G401 (cell line): ENCODE measurements around the gene TBC1D1. TPM values are rescaled to one million over a fixed set of nuclear protein-coding genes. Genes with fewer than 3 reads are reported as not detected.

Experiments used
- DNase-seq: peaks from one replicate; pipeline ENCODE4 v3.0.0-alpha.2; 2015; ENCODE audit warnings: low spot score
- in situ Hi-C: cut with HindIII; loops from 2 replicates; pipeline ENCODE4 v1.10.0; 2016; ENCODE audit warnings: low sequenced_read_pairs, mixed read lengths
- total RNA-seq: library from RNA; depleted of rRNA; stranded (reverse); fragments of >200 nt; shearing (Covaris generic); gene quantifications from 2 replicates; pipeline ENCODE4 v1.2.3, GENCODE V29; 2014

The TBC1D1 gene
- total RNA-seq, 1 experiment from 2014 or later, result 85.5 TPM

GRCh38 chr4:38102957-38103588, 212.2 kb downstream of the TBC1D1 start:
- DNase-seq, result no peak
- in situ Hi-C loops, result no loop called here

GRCh38 chr4:38105475-38106220, 214.8 kb downstream of the TBC1D1 start:
- in situ Hi-C loops, result no loop called here

GRCh38 chr4:38106311-38106710, 215.4 kb downstream of the TBC1D1 start:
- no peak for DNase-seq
- in situ Hi-C loops, result no loop called here

More at GRCh38 chr4:38105475-38106220, 214.8 kb downstream of the TBC1D1 start:
- no peak for DNase-seq

- in situ Hi-C loops, result no loop called here
Observed at GRCh38 chr4:38106886-38107514, 216.1 kb downstream of the TBC1D1 start.

DNA sequence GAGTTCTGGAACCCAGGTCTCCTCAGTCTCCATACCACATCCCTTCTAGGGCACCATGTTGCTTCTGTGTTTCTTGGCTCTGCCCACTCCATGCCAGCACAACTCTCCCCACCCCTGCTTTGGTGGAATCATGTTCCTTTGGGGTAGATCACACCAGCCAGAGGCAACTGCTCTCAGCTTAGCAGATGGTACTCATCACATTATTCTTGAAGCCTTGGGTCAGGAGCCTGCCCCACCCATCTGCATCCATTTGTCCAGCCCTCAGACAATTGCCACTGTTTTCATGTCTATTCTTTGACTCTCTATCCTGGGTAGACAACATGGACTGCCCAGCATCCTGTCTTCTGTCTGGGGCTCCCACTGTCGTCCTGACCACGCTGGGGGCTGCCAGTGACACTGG, 216.9 kb downstream of the TBC1D1 start:
- in situ Hi-C loops, result no loop called here
- no peak for DNase-seq

More at GRCh38 chr4:38106886-38107514, 216.1 kb downstream of the TBC1D1 start:
- no peak for DNase-seq

DNA sequence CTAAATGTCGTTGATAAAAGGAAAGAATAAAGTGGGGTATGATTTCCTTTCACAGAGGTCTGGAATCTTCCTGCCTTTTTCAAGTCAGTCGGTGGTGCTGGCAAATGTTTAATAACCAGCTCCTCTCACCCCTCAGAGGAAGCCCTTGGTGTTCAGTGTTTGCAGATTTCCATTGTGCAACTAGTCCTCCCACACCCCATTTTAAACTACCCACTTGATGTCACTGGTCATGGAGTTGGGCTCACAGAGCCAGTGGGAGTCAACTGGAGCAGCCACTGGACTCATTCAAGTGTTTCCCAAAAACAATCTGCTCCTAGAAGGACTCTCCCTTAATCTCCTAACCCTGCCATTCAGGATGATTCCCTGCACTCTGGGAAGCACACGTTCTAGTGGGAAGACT, 218.5 kb downstream of the TBC1D1 start:
- in situ Hi-C loops, result no loop called here

DNA sequence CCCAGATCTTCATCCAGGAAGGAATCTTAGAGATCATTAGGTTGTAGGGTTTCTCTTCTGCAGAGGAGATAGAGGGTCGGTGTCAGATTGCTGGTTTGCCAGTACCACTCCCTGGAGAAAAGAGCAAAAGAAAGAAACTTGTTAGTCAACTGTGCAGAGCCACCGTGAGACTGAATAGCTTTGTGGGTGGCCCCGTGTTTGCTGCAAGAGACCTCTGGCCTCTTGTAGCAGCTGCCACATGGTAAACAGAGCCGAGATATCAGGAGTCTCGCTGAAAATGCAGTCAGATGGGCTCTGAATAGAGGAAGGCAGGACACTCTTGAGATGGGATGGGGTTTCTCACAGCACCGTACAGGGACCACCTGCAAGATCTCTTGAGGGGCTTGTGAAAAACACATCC, 219.0 kb downstream of the TBC1D1 start:
- no peak for DNase-seq
- in situ Hi-C loops, result no loop called here

More for the DNA sequence above, 218.5 kb downstream of the TBC1D1 start:
- DNase-seq, result no peak

GRCh38 chr4:38111024-38111423, 220.1 kb downstream of the TBC1D1 start:
- DNase-seq, result no peak

GRCh38 chr4:38111717-38112116, 220.8 kb downstream of the TBC1D1 start:
- in situ Hi-C loops, result no loop called here

More at GRCh38 chr4:38111024-38111423, 220.1 kb downstream of the TBC1D1 start:
- in situ Hi-C loops, result no loop called here

GRCh38 chr4:38113132-38113531, 222.2 kb downstream of the TBC1D1 start:
- no peak for DNase-seq
- in situ Hi-C loops, result no loop called here

More at GRCh38 chr4:38111717-38112116, 220.8 kb downstream of the TBC1D1 start:
- no peak for DNase-seq

DNA sequence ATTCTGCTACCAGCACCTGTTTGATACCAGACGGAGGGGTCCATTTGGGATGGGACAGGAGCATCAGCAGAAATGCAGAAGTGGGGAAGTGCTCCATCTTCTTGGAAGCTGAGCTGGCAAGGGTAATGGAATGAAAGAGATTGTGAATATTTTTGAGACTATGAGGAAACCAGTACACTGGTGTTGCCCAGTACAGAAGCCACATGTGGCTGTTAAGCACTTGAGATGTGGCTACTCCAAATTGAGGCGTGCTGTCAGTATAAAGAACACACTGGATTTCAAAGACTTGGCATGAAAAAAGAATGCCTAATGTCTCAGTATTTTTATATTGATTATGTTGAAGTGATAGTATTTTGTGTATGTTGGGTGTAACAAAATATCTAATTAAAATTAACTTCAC, 222.7 kb downstream of the TBC1D1 start:
- in situ Hi-C loops, result no loop called here
- no peak for DNase-seq

DNA sequence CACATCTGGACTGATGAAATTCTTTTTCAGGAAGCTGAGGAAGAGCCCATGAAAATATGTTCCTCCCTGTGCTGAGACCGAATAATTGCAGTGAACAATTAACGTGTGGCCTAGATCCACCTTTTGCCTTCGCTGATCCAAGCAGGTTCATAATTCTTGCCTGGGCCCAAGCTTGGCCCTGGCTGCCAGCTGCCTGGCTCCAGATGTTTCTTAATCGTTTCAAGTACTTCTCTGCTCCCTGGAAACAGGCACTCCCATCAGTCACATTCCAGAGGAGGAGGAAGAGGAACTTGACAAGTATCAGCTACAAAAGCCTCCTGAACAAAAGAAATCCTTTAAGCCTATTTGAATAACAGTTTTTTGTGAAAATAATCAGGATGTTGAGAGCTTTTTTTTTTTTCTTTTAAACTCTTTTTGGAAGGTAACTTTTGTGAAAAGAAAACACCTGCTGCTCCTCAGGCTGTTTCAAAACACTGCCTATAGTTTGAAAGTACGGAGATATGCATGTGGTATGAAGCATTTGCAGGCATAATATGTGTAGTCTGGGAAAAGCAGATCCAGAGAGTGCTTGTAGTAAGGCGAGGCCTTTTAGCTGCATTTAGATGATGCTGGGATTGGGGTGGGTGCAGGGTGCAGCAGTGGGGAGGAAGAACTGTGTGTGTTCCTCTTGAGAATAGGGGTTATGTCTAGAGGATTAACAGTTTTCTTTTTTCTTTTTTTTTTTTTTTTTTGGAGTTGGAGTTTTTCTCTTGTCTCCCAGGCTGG, 223.7 kb downstream of the TBC1D1 start:
- DNase-seq, result no peak
- in situ Hi-C loops, result no loop called here

- DNase-seq, result no peak
- in situ Hi-C loops, result no loop called here
Observed at GRCh38 chr4:38115601-38116000, 224.7 kb downstream of the TBC1D1 start.

DNA sequence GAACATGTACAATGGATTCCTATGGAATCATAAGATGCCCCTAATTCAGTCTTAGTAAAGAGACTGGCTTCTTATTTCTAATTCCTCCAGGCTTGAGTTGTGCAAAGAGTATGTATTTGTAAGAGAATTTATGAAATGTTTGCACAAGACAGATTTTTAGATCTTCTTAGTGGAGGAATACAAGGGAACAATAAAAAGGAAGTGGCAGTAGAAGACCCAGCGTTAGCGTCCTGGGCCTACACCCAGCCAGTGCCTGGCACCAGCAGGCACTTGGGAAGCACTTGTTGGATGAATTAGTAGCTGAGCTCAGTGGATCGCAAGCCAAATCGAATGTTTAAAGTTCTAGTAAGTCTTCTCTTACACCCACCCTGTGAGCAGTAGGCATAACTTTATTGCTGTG, 226.7 kb downstream of the TBC1D1 start:
- in situ Hi-C loops, result no loop called here
- DNase-seq, result no peak

DNA sequence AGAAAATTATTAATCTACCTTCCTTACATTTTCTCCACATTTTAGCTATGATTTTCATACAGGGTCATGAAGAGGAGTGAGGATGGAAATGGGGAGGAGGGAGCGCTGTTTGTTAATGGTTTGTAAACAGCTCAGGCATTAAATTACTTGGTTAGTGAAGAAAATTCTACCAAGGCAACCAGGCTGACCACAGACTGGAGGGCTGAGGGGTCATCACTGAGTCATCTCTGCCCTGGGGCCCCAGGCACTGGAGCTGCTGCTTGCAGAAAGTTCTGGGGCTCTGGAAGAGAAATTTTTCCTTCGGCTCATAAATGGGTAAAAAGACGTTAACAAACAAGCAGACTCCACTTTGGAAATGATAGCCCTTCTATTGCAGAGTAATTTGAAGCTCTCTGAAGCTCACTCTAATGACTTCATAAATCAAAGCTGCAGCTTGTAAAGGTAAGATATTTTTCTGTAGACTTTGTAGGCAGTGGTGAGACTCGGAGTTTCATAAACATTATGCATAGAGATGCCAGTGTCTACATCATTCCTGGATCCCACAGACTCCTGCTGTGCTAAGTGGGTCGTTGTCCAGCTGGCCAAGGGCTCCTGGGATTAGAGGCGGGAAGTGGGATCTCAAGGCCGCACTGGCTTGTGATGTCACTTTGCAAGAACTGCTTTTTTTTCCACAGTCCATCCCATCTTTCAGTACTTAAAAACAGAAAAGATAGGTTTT, 228.9 kb downstream of the TBC1D1 start:
- in situ Hi-C loops, result no loop called here
- no peak for DNase-seq

- in situ Hi-C loops, result no loop called here
- DNase-seq, result no peak
Observed at GRCh38 chr4:38120772-38121171, 229.9 kb downstream of the TBC1D1 start.

DNA sequence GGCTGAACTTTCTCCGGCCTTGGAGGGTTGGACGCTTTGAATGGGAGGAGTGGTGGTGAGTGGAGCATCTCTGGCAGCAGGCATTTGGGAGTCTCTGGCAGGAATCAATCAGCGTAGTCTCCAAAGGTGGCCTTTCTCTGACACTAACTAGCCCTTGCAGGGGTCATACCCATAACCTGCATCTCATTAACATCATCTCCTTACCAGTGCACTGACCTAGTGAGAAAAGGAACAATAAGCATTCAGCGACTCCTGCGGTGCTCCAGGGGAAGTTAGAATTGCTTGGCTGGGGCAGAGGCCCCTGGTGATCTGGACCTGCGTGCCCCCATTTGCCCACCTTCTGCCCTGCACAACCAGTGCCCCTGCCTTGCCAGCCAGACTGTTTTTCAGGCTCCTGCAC, 231.2 kb downstream of the TBC1D1 start:
- in situ Hi-C loops, result no loop called here
- no peak for DNase-seq

DNA sequence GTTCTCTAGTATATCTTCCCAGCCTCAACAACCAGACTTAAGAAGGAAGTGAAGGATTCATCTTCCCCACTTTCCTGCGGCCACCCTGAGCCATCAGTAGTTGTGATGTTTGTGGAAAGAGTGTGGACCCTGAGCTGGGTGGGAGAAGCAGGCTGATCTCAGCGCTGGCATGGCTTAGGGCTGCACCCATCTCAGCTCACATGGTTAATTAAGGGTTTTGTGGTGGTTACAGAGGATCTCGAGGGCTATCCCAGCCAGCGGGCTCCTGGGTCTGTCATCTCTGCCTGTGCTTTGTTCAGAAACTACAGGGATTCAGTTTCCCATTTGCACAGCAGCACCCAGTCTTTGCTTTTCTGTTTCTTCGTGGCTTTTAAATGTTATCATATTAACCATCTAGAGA, 232.7 kb downstream of the TBC1D1 start:
- in situ Hi-C loops, result no loop called here

GRCh38 chr4:38124961-38125360, 234.1 kb downstream of the TBC1D1 start:
- in situ Hi-C loops, result no loop called here
- DNase-seq, result no peak

More for the DNA sequence above, 232.7 kb downstream of the TBC1D1 start:
- no peak for DNase-seq
